ENCODE results near the gene CENPK.
"Not testable (repeated sequence)": the region's sequence is repeated elsewhere in the genome, so short reads cannot be mapped to it uniquely, and the experiment has no call there.

CENPK gene

GRCh38 chr5:65506961-65507360 is 56.0 kb downstream of the CENPK start:
- DNase-seq = no peak

DNA sequence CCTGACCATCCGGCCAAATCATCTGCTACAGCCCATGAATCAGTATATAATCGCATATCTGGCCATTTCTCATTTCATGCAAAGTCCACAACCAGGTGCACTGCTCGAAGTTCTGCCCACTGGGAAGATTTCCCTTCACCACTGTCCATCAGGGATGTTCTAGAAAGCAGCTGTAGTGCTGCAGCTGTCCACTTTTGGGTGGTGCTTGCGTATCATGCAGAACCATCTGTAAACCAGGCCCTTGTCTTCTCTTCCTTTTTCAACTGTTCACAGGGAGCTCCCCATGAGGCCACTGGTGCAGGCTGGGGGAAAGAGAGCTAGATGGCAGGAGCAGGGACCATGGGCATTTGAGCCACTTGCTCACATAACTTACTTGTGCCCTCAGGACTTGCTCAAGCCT is 73.8 kb downstream of the CENPK start:
- DNase-seq = no peak

- DNase-seq = not testable (repeated sequence)
Measured at GRCh38 chr5:65488038-65488687, 74.8 kb downstream of the CENPK start.

GRCh38 chr5:65486803-65487202 is 76.2 kb downstream of the CENPK start:
- not testable (repeated sequence) for DNase-seq

DNA sequence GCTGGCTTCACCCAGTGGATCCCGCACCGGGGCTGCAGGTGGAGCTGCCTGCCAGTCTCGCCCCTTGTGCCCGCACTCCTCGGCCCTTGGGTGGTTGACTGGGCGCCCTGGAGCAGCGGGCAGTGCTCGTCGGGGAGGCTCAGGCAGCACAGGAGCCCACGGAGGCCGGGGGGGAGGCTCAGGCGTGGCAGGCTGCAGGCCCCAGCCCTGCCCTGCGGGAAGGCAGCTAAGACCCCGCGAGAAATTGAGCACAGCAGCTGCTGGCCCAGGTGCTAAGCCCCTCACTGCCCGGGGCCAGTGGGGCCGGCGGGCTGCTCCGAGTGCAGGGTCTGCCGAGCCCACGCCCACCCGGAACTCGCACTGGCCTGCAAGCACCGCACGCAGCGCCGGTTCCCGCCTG is 77.6 kb downstream of the CENPK start:
- DNase-seq = no peak

DNA sequence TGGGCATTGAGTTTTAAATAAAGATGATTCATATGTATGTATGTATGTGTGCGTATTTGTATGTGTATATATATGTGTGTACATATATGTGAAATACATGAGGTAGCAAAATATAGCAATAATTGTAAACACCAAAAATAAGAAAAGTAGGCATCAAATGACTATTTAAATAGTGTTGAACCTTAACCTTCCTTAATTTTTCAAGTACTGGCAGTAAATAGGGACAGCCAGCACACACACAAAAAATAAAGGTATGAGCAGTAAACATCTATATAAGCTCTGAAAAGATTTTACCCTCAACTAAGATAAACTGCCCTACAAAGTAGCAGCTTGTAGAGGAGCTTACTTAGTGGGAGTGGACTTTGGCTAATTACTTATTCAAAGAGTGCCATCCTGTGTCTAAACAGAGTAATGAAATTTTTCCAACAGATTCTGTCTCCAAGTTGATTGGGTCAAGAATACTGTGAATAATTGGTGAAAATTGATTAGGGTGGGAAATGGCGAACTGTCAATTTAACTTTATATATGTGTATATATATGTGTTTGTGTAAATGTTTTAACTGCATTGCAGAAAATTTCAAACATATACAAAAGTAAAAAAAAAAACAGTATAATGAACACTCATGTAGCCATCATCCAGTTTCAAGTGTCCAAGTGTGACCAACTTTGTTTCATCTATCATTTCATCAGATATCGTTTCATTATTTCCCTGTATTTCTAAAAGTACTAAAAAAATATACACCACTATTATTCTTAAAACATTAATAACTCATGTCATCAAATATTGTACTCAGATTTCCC is 79.2 kb downstream of the CENPK start:
- no peak for DNase-seq

GRCh38 chr5:65482736-65483545 is 80.0 kb downstream of the CENPK start:
- no peak for DNase-seq

DNA sequence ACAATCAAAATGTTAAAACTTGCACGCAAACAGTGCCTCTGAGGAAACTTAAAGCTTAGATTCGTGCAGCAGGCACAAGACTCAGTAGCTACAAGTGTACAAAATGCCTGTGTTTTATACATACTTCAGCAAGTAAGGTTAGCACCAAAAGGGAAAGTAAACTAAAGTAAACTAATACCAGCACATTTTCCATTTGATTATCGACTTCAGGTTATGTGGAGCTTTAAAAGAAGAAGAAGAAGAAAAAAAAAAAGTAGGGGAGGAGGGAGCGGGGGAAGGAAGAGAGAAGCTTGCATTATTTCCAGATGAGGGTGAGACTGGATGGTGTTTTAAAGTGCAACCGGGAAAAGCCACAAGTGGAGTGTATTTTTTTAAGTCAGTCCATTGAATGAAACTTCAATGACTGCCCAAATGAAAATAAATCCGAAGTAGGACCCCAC is 80.7 kb downstream of the CENPK start:
- no peak for DNase-seq

- DNase-seq = peak; percentile 76
Measured at GRCh38 chr5:65481635-65482295, 81.2 kb downstream of the CENPK start, which contains the start of gene ADAMTS6. ADAMTS6 (minus strand) TSS chr5:65481920; CDS start chr5:65473673, 8,247 bp downstream.

DNA sequence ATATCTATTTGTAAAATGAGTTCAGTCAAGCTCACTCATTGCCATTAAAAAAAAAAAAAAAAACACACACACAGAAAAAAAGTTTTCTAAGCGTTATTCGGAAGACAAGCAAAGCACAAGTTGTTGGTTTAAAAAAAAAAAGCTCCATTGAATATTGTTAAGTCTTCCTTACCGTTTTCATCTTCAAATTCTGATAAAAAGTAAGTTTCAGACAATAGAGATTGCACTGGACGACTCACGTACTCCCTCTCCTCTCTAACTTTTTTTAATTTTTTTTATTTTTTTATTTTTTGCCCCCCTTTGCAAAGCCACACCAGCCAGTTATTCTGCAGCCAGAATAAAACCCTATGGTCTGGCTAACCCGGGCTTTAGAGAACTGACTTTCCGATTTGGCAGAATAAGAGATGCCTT is 81.8 kb downstream of the CENPK start:
- no peak for DNase-seq

GRCh38 chr5:65480306-65480865 is 82.6 kb downstream of the CENPK start:
- DNase-seq = peak; percentile 33

DNA sequence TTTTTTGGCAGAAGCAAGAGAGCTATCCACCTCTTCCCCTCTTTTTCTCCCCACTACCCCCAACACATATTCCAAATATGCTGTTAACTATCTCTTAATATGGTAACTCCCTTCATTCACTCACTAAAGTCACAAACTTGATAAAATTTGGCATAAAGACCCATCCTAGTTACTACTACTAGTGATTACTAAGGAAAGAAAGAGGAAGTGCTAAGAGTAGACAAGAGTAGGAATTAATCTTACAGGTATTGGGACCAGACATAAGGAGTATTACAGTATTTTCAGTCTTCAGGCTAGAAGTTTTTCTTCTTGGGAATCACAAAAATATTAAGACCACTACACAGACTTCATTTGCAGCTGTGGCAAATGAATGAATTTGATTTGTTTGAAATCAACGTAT is 83.4 kb downstream of the CENPK start:
- DNase-seq = no peak

DNA sequence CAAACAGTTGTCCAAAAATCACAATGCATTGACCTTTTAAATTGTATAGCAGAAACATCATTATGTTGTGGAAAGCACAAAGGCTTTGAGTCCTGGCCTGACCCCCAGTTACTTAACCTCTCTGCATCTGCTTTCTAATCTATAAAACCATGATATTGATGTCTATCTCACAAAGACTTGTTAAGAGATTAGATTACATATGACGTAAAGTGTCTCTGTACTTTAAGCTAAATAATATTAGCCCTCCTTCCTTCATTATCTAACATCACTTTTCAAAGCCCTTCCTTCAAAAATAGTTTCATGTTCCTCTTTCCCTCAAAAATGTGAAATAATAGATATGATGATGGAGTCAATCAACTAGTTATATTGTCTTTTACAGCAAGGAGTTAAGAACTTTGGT is 84.6 kb downstream of the CENPK start:
- DNase-seq = no peak

DNA sequence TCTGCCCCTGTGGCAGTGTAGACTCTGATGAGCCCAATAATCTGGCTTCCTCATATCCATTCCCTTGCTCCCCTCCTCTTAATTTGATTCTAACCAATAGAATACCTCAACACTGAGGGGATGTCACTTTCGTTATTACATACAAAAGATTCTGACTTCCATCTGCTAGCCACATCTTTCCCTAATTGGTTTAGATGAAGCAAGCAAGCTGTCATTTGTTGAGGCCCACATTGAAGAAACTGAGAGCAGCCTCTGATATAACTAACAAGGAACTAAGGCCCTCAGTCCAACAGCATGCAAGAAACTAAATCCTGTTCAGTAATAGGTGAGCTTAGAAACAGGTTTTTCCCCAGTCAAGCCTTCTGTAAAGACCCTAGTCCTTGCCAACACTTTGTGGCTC is 87.1 kb downstream of the CENPK start:
- DNase-seq = no peak

DNA sequence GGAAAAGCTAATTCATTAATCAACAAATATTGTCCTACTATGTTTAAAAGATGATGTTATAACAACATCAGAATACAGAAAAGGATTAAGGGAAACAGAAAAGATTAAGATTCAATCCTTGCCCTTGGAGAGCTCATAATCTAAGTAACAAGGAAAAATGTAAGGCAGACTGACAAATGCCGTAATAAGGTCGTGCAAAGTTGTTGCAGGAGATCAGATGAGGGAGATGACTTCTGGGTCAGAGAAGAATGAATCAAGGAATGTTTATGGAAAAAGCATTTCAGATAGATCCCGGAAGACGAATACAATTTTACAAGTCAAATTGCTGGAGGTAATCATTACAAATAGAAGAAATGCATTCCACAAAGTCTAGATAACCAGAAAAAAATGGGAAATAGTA is 87.6 kb downstream of the CENPK start:
- DNase-seq = no peak

- no peak for DNase-seq
Measured at GRCh38 chr5:65474130-65474711, 88.7 kb downstream of the CENPK start.

DNA sequence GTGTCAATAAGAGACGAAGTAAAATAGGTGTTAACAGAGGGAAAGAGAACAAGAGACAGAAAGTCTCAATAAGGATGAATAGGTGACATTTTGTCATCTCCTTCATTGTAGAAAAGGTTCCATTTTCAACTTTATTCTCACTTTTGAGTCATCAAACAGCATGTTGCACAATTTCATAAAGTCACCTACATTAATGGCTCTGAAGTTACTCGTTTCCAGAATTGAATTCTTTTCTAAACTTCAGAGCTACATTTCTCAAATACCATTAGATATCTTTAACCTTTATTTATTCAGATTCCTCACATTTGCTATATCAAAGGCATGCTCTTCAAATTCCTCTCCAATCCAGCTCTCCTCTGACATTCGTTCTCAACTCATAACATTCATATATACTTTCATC is 94.3 kb downstream of the CENPK start:
- no peak for DNase-seq
